Activated naive CD8-positive, alpha-beta T cell treated with anti-CD3 and anti-CD28 coated beads, Interleukin-2, amount 50 U/mL, for 16 hours (primary cell): ENCODE measurements around the gene LRRK2.
"Not testable (repeated sequence)": the region's sequence is repeated elsewhere in the genome, so short reads cannot be mapped to it uniquely, and the experiment has no call there.

Experiments used
- DNase-seq: peaks from one replicate; pipeline ENCODE4 v3.0.0-alpha.2; 2020; ENCODE audit warnings: low read depth, low spot score

Gene LRRK2

GRCh38 chr12:40248034-40248433 is 23.2 kb downstream of the LRRK2 start:
- DNase-seq, result no peak

- DNase-seq, result no peak
Observed at GRCh38 chr12:40248585-40249297, 23.9 kb downstream of the LRRK2 start.

- not testable (repeated sequence) for DNase-seq
Observed at GRCh38 chr12:40250652-40251051, 25.9 kb downstream of the LRRK2 start.

GRCh38 chr12:40253936-40254335 is 29.1 kb downstream of the LRRK2 start:
- no peak for DNase-seq

- no peak for DNase-seq
Observed at GRCh38 chr12:40254455-40255085, 29.8 kb downstream of the LRRK2 start.

- DNase-seq, result no peak
Observed at GRCh38 chr12:40258371-40258770, 33.6 kb downstream of the LRRK2 start.

GRCh38 chr12:40261937-40262336 is 37.1 kb downstream of the LRRK2 start:
- DNase-seq, result no peak

GRCh38 chr12:40262657-40263056 is 37.9 kb downstream of the LRRK2 start:
- DNase-seq, result no peak

- no peak for DNase-seq
Observed at GRCh38 chr12:40263616-40264409, 39.0 kb downstream of the LRRK2 start.

- no peak for DNase-seq
Observed at GRCh38 chr12:40271981-40272664, 47.3 kb downstream of the LRRK2 start.

- DNase-seq, result no peak
Observed at GRCh38 chr12:40281791-40282364, 57.1 kb downstream of the LRRK2 start.

GRCh38 chr12:40286583-40286982 is 61.8 kb downstream of the LRRK2 start:
- no peak for DNase-seq

GRCh38 chr12:40287369-40287975 is 62.7 kb downstream of the LRRK2 start:
- no peak for DNase-seq

- DNase-seq, result no peak
Observed at GRCh38 chr12:40292788-40293429, 68.1 kb downstream of the LRRK2 start.

- no peak for DNase-seq
Observed at GRCh38 chr12:40298341-40298740, 73.5 kb downstream of the LRRK2 start.

- no peak for DNase-seq
Observed at GRCh38 chr12:40300490-40300889, 75.7 kb downstream of the LRRK2 start.

- DNase-seq, result no peak
Observed at GRCh38 chr12:40309001-40309400, 84.2 kb downstream of the LRRK2 start.

GRCh38 chr12:40310211-40310610 is 85.4 kb downstream of the LRRK2 start:
- no peak for DNase-seq

GRCh38 chr12:40312196-40312595 is 87.4 kb downstream of the LRRK2 start:
- no peak for DNase-seq

- DNase-seq, result no peak
Observed at GRCh38 chr12:40312982-40313576, 88.3 kb downstream of the LRRK2 start.
